ENCODE data around the gene RCBTB1.

- TF ChIP-seq SUZ12 (IDR thresholded peaks at IDR 0.05; ENCODE audit: extremely low read depth, insufficient read depth, insufficient read length) (no peak), ZNF274 (IDR thresholded peaks at IDR 0.05; ENCODE audit: low read depth, low read length) (no peak), YY1 (IDR thresholded peaks at IDR 0.05; ENCODE audit: insufficient read depth, insufficient read length) (no peak)
Observed at GRCh38 chr13:49561062-49561410, 24.3 kb downstream of the RCBTB1 start.
